H9 (cell line): ENCODE results near the gene DOHH. TPM values are rescaled to one million over a fixed set of nuclear protein-coding genes. Genes with fewer than 3 reads are reported as not detected.

Source experiments
- DNase-seq: peaks from one replicate; pipeline ENCODE4 v3.0.0-alpha.2; 2017
- H2AFZ ChIP-seq: one replicate; pipeline ENCODE4 v1.6.1; 2013; ENCODE audit warnings: mild to moderate bottlenecking, low read length, control low read depth, moderate library complexity
- H2AK5ac ChIP-seq: 2 replicates; pipeline ENCODE4 v1.6.1; 2013; ENCODE audit warnings: low read length, control low read depth, mixed read lengths; ENCODE audit not compliant: insufficient read length
- H2BK120ac ChIP-seq: one replicate; pipeline ENCODE4 v1.6.1; 2013; ENCODE audit warnings: low read depth, mild to moderate bottlenecking, low read length, control low read depth, inconsistent platforms; ENCODE audit not compliant: poor library complexity, severe bottlenecking
- H2BK12ac ChIP-seq: 2 replicates; pipeline ENCODE4 v1.6.1; 2013; ENCODE audit warnings: low read length, control low read depth, mixed read lengths, low read depth; ENCODE audit not compliant: insufficient read length
- H2BK15ac ChIP-seq: 2 replicates; pipeline ENCODE4 v1.6.1; 2013; ENCODE audit warnings: low read depth, low read length, control low read depth
- H2BK20ac ChIP-seq: one replicate; pipeline ENCODE4 v1.6.1; 2013; ENCODE audit warnings: low read depth, mild to moderate bottlenecking, low read length, control low read depth, inconsistent platforms; ENCODE audit not compliant: poor library complexity, severe bottlenecking
- H2BK5ac ChIP-seq: 2 replicates; pipeline ENCODE4 v1.6.1; 2013; ENCODE audit warnings: low read length, control low read depth, mixed read lengths; ENCODE audit not compliant: insufficient read length
- H3K14ac ChIP-seq: 2 replicates; pipeline ENCODE4 v1.6.1; 2013; ENCODE audit warnings: low read length, control low read depth; ENCODE audit not compliant: insufficient read depth
- H3K18ac ChIP-seq: 2 replicates; pipeline ENCODE4 v1.6.1; 2013; ENCODE audit warnings: low read depth, mild to moderate bottlenecking, mixed read lengths, low read length, control low read depth; ENCODE audit not compliant: insufficient read length
- H3K23ac ChIP-seq: 2 replicates; pipeline ENCODE4 v1.6.1; 2013; ENCODE audit warnings: low read length, control low read depth, mixed read lengths, low read depth; ENCODE audit not compliant: insufficient read length
- H3K23me2 ChIP-seq: 2 replicates; pipeline ENCODE4 v1.6.1; 2013; ENCODE audit warnings: low read depth, mild to moderate bottlenecking, mixed read lengths, low read length, control low read depth; ENCODE audit not compliant: insufficient read length, poor library complexity, severe bottlenecking
- H3K27ac ChIP-seq: 2 replicates; pipeline ENCODE4 v1.5.1; 2013; ENCODE audit warnings: low read length, control low read depth, mixed read lengths, low read depth; ENCODE audit not compliant: insufficient read length
- H3K27me3 ChIP-seq: 2 replicates; pipeline ENCODE4 v1.6.1; 2013; ENCODE audit warnings: low read length, control low read depth, inconsistent platforms; ENCODE audit not compliant: insufficient read depth
- H3K4ac ChIP-seq: 2 replicates; pipeline ENCODE4 v1.6.1; 2013; ENCODE audit warnings: low read depth, mild to moderate bottlenecking, control low read depth, inconsistent platforms, low read length, moderate library complexity
- H3K4me1 ChIP-seq: 2 replicates; pipeline ENCODE4 v1.6.1; 2013; ENCODE audit warnings: low read length, control low read depth, inconsistent platforms; ENCODE audit not compliant: insufficient read depth
- H3K4me2 ChIP-seq: 2 replicates; pipeline ENCODE4 v1.6.1; 2013; ENCODE audit warnings: low read length, control low read depth, mixed read lengths; ENCODE audit not compliant: insufficient read length, insufficient read depth
- H3K56ac ChIP-seq: 2 replicates; pipeline ENCODE4 v1.6.1; 2013; ENCODE audit warnings: low read depth, mild to moderate bottlenecking, mixed read lengths, low read length, control low read depth; ENCODE audit not compliant: insufficient read length
- H3K79me1 ChIP-seq: 2 replicates; pipeline ENCODE4 v1.6.1; 2013; ENCODE audit warnings: low read depth, mild to moderate bottlenecking, moderate library complexity, low read length, control low read depth, inconsistent platforms; ENCODE audit not compliant: insufficient read depth, poor library complexity, severe bottlenecking
- H3K79me2 ChIP-seq: 2 replicates; pipeline ENCODE4 v1.6.1; 2013; ENCODE audit warnings: low read length, control low read depth, inconsistent platforms; ENCODE audit not compliant: insufficient read depth
- H3K9ac ChIP-seq: 2 replicates; pipeline ENCODE4 v1.6.1; 2013; ENCODE audit warnings: low read length, control low read depth, mixed read lengths; ENCODE audit not compliant: insufficient read length; ENCODE audit errors: extremely low read depth
- H3K9me3 ChIP-seq: one replicate; pipeline ENCODE4 v1.6.1; 2013; ENCODE audit warnings: low read depth, low read length, inconsistent platforms; ENCODE audit not compliant: control insufficient read depth
- H3T11ph ChIP-seq: one replicate; pipeline ENCODE4 v1.6.1; 2013; ENCODE audit warnings: mild to moderate bottlenecking, low read length, control low read depth, inconsistent platforms
- H4K20me1 ChIP-seq: one replicate; pipeline ENCODE4 v1.6.1; 2013; ENCODE audit not compliant: control insufficient read depth, insufficient read length, insufficient read depth
- H4K5ac ChIP-seq: 2 replicates; pipeline ENCODE4 v1.6.1; 2013; ENCODE audit warnings: low read depth, mild to moderate bottlenecking, mixed read lengths, low read length, control low read depth; ENCODE audit not compliant: insufficient read length
- H4K8ac ChIP-seq: replicated peaks from 2 replicates; pipeline ENCODE4 v1.6.1; 2013; ENCODE audit warnings: low read length, control low read depth, mixed read lengths, low read depth; ENCODE audit not compliant: insufficient read length
- H4K91ac ChIP-seq: 2 replicates; pipeline ENCODE4 v1.6.1; 2013; ENCODE audit warnings: low read depth, mild to moderate bottlenecking, moderate library complexity, mixed read lengths, low read length, control low read depth; ENCODE audit not compliant: insufficient read length
- H3K27ac Mint-ChIP-seq, 3 experiments: 2 replicates in 2 of 3; 3 replicates in 1 of 3; pipeline ENCODE4 v1.8.0; 2020 to 2021; ENCODE audit warnings: mixed read lengths in 3 of 3, mild to moderate bottlenecking in 1 of 3, moderate library complexity in 1 of 3
- H3K27me3 Mint-ChIP-seq: 2 replicates; pipeline ENCODE4 v1.8.0; 2021; ENCODE audit warnings: low read depth, mild to moderate bottlenecking, moderate library complexity, mixed read lengths
- H3K36me3 Mint-ChIP-seq, 3 experiments: 2 replicates in 2 of 3; 3 replicates in 1 of 3; pipeline ENCODE4 v1.8.0; 2020 to 2021; ENCODE audit warnings: low read depth in 3 of 3, mixed read lengths in 3 of 3; ENCODE audit not compliant: insufficient read depth in 1 of 3
- H3K4me1 Mint-ChIP-seq, 2 experiments: 2 replicates each; pipeline ENCODE4 v1.8.0; 2020; ENCODE audit warnings: mixed read lengths in 2 of 2
- H3K4me3 Mint-ChIP-seq, 2 experiments: 2 replicates in 1 of 2; 3 replicates in 1 of 2; pipeline ENCODE4 v1.8.0; 2020 to 2021; ENCODE audit warnings: mild to moderate bottlenecking in 2 of 2, mixed read lengths in 2 of 2, moderate library complexity in 1 of 2
- H3K9me3 Mint-ChIP-seq, 2 experiments: 2 replicates in 1 of 2; 3 replicates in 1 of 2; pipeline ENCODE4 v1.8.0; 2020; ENCODE audit warnings: mild to moderate bottlenecking in 2 of 2, mixed read lengths in 2 of 2, moderate library complexity in 1 of 2
- CTCF ChIP-seq: fragments of 200-600 bp; sonication (generic); conservative IDR thresholded peaks from 3 replicates; pipeline ENCODE4 v1.8.0; 2021; ENCODE audit warnings: antibody characterized with exemption, mild to moderate bottlenecking
- WGBS: extraction: QIAGEN DNeasy Blood & Tissue Kit; methylation state at CpG from one replicate; pipeline ENCODE4 v1.1.7; 2013; ENCODE audit warnings: missing lambda C conversion rate, low lambda C conversion rate, mixed read lengths; ENCODE audit not compliant: insufficient read length; ENCODE audit errors: extremely low coverage; 5-methylcytosine and 5-hydroxymethylcytosine counted together
- total RNA-seq: library from RNA; stranded (reverse); gene quantifications from 2 replicates; pipeline ENCODE4 v1.2.1, GENCODE V29; 2021

Gene DOHH
- total RNA-seq, 1 experiment from 2014 or later: 16.5 TPM

GRCh38 chr19:3479177-3479833, 21.2 kb downstream of the DOHH start:
- H3K79me1 ChIP-seq: no peaks in the 10 kb centered on the region
- DNase-seq: peak; percentile 74
- H3K23me2 ChIP-seq: peaks cover 4% of the 10 kb centered on the region
- H3T11ph ChIP-seq: no peak overlapping the region
- H3K36me3 Mint-ChIP-seq: no peaks in the 10 kb centered on the region; a peak in 1 of 7 replicates
- peak overlapping the region in 1 of 2 experiments; percentile 72; a peak in 1 of 5 replicates for H3K4me3 Mint-ChIP-seq
- no peaks in the 10 kb centered on the region for H3K27me3 ChIP-seq
- no peak overlapping the region for H3K23ac ChIP-seq
- no peak overlapping the region for H4K5ac ChIP-seq
- H2AFZ ChIP-seq: no peak overlapping the region
- no peak overlapping the region for H3K27ac ChIP-seq
- no peak overlapping the region for H2BK120ac ChIP-seq
- no peak overlapping the region for H4K91ac ChIP-seq
- H3K27ac Mint-ChIP-seq: no peak overlapping the region; a peak in 1 of 7 replicates
- peak overlapping the region; percentile 58 for H3K4me2 ChIP-seq
- peaks cover 8 to 23% of the 10 kb centered on the region in 2 experiments for H3K4me1 Mint-ChIP-seq
- no peak overlapping the region for H3K56ac ChIP-seq
- peaks cover 7% of the 10 kb centered on the region for H3K27me3 Mint-ChIP-seq
- H3K9me3 ChIP-seq: no peaks in the 10 kb centered on the region
- no peak overlapping the region for H2BK15ac ChIP-seq
- no peak overlapping the region for H3K9ac ChIP-seq
- WGBS: no CpG with 5 or more reads among the region's 7 CpGs
- no peak overlapping the region for H2BK5ac ChIP-seq
- H4K20me1 ChIP-seq: no peaks in the 10 kb centered on the region
- TF ChIP-seq CTCF: no peak
- H2BK12ac ChIP-seq: no peak overlapping the region
- H3K4me1 ChIP-seq: no peaks in the 10 kb centered on the region
- H3K18ac ChIP-seq: no peak overlapping the region
- H3K9me3 Mint-ChIP-seq: 0 out of 5 replicates have a peak, but pooled peaks cover 0 to 8% of the 10 kb centered on the region in 2 experiments
- no peak overlapping the region for H3K4ac ChIP-seq
- no peaks in the 10 kb centered on the region for H3K79me2 ChIP-seq
- no peak overlapping the region for H2AK5ac ChIP-seq
- no peak overlapping the region for H4K8ac ChIP-seq
- no peak overlapping the region for H2BK20ac ChIP-seq
- no peak overlapping the region for H3K14ac ChIP-seq
